HG03045 (cell line): ENCODE measurements around the gene DMXL1.
"Not testable (repeated sequence)": the region's sequence is repeated elsewhere in the genome, so short reads cannot be mapped to it uniquely, and the experiment has no call there.

Source experiments
- ATAC-seq: cut with Tn5 transposase; IDR thresholded peaks from one replicate; pipeline ENCODE4 v1.9.1; 2021; ENCODE audit warnings: mild to moderate bottlenecking, moderate library complexity; ENCODE audit not compliant: unreplicated experiment

The DMXL1 gene

GRCh38 chr5:119190470-119191095 is 119.7 kb downstream of the DMXL1 start:
- ATAC-seq = no peak

- no peak for ATAC-seq
Measured at GRCh38 chr5:119191944-119192343, 121.1 kb downstream of the DMXL1 start.

DNA sequence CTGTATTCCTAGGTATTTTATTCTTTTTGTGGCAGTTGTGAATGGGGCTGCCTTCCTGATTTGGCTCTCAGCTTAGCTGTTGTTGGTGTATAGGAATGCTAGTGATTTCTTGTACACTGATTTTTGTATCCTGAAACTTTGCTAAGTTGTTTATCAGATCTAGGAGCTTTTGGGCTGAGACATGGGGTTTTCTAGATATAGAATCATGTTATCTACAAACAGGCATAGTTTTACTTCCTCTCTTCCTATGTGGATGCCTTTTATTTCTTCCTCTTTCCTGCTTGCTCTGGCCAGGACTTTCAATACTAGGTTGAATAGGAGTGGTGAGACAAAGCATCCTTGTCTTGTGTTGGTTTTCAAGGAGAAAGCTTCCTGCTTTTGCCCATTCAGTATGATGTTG is 129.9 kb downstream of the DMXL1 start:
- ATAC-seq = no peak

- ATAC-seq = no peak
Measured at GRCh38 chr5:119207105-119207504, 136.2 kb downstream of the DMXL1 start.

DNA sequence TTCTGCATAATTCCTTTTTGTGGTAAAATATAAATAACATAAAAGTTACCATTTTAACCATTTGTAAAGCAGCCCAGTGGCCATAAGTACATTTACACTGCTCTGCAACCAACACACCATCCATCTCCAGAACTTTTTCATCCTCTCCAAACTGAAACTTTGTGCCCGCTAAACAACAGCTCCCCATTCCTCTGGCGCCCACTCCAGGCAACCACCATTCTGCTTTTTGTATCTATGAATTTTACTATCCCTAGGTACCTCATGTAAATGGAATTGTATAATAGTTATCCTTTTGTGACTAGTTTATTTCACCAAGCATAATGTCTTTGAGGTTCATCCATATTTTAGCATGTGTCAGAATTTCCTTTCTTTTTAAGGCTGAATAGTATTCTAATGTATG is 141.1 kb downstream of the DMXL1 start:
- no peak for ATAC-seq

- no peak for ATAC-seq
Measured at GRCh38 chr5:119212676-119213075, 141.8 kb downstream of the DMXL1 start.

GRCh38 chr5:119217183-119217582 is 146.3 kb downstream of the DMXL1 start:
- no peak for ATAC-seq

- no peak for ATAC-seq
Measured at GRCh38 chr5:119218830-119219782, 148.2 kb downstream of the DMXL1 start.

- ATAC-seq = no peak
Measured at GRCh38 chr5:119220576-119221197, 149.8 kb downstream of the DMXL1 start.

- no peak for ATAC-seq
Measured at GRCh38 chr5:119221330-119221729, 150.4 kb downstream of the DMXL1 start.

DNA sequence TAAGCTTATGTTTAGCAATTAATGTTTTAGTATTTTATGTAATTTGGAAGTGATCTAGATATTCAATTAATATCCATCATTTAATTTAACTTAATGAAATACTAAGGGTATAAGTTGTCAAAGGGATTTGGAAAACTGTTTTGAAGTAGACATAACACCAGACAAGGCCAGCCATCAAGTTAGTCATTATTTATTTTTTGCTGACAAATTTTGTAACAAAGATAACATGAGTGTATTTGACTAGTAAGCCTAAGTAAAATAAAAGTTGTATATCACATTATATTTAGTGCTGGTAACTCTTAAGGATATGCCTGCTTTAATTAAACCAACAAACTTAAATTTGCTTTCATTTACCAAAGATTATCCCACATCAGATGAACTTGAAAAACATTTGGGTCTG is 159.1 kb downstream of the DMXL1 start:
- ATAC-seq = no peak

GRCh38 chr5:119238265-119239118 is 167.6 kb downstream of the DMXL1 start:
- ATAC-seq = no peak

DNA sequence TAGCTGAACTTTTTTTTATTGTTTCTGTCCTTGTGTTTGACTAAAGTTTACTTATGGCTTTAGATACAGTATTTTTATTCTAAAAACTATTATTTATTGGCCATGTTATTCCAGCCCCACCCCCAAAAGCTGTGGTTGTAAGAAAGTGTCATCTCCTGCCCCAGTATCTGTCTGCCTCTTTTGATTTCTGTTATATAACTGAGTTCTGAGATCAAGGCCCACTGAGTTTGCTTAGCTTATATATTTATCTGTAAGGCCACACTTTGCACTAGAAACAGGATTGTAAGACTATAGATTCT is 168.2 kb downstream of the DMXL1 start:
- ATAC-seq = no peak

- ATAC-seq = not testable (repeated sequence)
Measured at GRCh38 chr5:119239826-119240225, 168.9 kb downstream of the DMXL1 start.

DNA sequence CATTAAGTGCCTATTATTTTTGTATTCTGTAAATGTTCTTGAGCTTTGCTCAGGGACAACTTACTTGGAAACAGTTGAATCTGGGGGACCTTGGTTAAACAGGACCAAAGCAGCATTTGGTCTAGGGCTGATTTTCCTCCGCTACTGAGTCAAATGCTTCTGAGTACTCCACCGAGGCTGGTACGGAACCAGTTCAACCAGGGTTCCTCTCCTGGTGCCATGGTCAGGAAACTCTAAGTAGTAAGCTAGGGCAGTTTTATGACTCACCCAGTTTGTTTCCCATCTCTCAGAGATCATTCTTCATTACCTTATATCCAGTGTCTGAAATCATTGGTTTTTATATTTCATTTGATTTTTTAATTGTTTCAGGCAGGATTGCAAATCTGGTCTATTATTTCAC is 173.0 kb downstream of the DMXL1 start:
- no peak for ATAC-seq

DNA sequence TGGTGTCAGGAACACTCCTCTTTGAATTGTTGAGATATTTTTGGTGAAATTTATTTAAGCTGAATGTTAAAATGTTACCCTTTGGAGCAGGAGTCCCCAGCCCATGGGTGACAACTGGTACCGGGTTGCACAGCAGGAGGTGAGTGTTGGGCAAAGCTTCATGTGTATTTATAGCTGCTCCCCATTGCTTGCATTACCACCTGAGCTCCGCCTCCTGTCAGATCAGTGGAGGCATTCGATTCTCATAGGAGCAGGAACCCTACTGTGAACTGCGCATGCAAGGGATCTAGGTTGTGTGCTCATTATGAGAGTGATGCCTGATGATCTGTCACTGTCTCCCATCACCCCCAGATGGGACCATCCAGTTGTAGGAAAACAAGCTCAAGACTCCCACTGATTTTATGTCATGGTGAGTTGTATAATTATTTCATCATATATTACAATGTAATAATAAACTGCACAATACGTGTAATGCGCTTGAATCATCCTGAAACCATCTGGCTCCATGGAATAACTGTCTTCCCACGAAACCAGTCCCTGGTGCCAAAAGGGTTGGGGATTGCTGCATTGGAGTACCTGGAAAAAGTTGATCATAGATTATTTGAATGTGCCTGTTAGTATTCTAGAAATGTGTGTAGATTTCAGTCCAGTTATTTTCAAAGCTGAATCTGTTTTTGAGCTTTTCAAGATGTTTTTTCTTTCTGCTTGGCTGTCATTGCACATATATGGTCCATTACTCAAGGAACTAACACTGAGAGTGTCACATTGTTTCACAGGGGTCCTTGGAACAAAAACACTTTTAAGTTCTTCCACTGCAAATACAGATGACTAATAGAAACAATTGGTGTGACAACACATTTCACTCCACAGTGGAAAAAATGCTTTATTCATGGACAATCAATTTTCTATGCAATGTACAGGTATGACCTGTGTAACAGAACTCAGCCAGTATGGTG is 180.3 kb downstream of the DMXL1 start:
- ATAC-seq = no peak

DNA sequence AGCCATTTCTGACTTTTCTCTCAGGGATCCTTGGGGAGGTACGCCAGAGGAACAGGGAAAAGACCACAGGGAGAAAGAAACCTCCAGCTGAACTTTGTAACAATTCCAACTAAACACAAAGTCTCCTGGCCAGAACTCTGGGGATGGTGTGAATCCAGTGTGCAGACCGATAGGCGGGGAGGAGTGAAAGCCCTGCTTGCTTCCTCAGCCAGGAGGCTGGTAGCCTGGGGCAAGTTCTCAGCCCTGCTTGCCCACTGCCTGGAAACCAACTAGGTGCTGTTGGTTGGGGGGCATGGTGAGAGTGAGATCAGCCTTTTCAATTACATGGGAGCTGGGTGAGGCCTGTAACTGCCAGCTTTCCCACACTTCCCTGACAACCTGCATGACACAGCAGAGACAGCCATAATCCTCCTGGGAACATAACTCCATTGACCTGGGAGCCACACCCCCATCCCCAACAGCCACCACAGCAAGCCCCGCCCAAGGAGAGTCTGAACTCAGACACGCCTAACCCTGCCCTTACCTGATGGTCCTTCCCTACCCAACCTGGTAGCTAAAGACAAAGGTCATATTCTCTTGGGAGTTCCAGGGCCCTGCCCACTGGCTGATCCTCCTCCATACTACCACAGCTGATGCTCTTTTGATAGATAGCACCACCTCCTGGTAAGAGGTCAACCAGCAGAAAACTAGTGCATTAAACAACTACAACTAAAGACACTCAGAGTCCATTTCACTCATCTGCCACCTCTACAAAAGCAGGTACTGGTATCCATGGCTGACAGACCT is 184.9 kb downstream of the DMXL1 start:
- ATAC-seq = no peak

- no peak for ATAC-seq
Measured at GRCh38 chr5:119257613-119258012, 186.7 kb downstream of the DMXL1 start.

DNA sequence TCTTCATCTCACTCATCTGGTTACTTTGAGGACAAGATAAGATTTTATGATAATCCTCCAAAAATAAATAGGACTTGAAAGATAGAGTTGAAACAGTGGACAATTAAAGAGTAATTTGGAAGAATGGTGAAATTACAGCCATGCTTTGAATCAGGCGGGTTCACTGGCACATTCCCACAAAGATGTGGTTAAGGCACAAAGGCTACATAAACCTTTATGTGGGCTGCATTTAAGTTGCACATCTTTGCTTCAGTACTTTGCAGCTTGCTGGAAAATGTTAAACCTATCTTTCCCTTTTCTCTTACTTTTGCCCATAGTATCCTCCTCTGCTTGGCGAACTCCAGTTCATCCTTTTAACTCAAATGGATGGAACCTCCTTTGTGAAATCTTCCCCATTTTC is 192.8 kb downstream of the DMXL1 start:
- no peak for ATAC-seq
